HepG2 (cell line): ENCODE results near the gene EFCAB8. TPM values are rescaled to one million over a fixed set of nuclear protein-coding genes. Genes with fewer than 3 reads are reported as not detected.

Experiments used
- AHR ChIP-seq: IDR thresholded peaks from 2 replicates; pipeline ENCODE4 v1.6.1; 2018; ENCODE audit warnings: missing genetic modification reagents, missing compliant biosample characterization
- ATF4 ChIP-seq, 2 experiments: fragments of 450-650 bp in 1 of 2; sonication (generic) in 1 of 2; formaldehyde crosslinking; IDR thresholded peaks; 2 replicates each; pipeline versions ENCODE4 v1.5.0 to v1.8.0; 2020 to 2022; ENCODE audit warnings: mild to moderate bottlenecking in 1 of 2, missing genetic modification reagents in 1 of 2
- CAMTA2 ChIP-seq: sonication (generic); formaldehyde crosslinking; IDR thresholded peaks from 2 replicates; pipeline ENCODE4 v1.4.0; 2020; ENCODE audit warnings: mild to moderate bottlenecking, missing genetic modification reagents, borderline replicate concordance
- CEBPB ChIP-seq: IDR thresholded peaks from 2 replicates; pipeline ENCODE4 v1.6.1; 2011; ENCODE audit warnings: low read depth, low read length, improper control_type of control experiment, borderline replicate concordance
- GTF3A ChIP-seq: sonication (generic); formaldehyde crosslinking; conservative IDR thresholded peaks from 2 replicates; pipeline ENCODE4 v1.4.0; 2020; ENCODE audit warnings: mild to moderate bottlenecking, missing genetic modification reagents
- MED8 ChIP-seq: sonication (generic); formaldehyde crosslinking; IDR thresholded peaks from 2 replicates; pipeline ENCODE4 v1.8.1; 2023; ENCODE audit warnings: mild to moderate bottlenecking, missing genetic modification reagents; ENCODE audit not compliant: insufficient replicate concordance
- MTF2 ChIP-seq: sonication (generic); formaldehyde crosslinking; IDR thresholded peaks from 2 replicates; pipeline ENCODE4 v1.5.0; 2020; ENCODE audit warnings: missing genetic modification reagents, borderline replicate concordance
- NFE2L2 ChIP-seq: fragments of 150-350 bp; IDR thresholded peaks from 2 replicates; pipeline ENCODE4 v1.6.1; 2014; ENCODE audit warnings: low read length
- PRMT3 ChIP-seq: sonication (generic); formaldehyde crosslinking; IDR thresholded peaks from 2 replicates; pipeline ENCODE4 v1.8.1; 2022; ENCODE audit warnings: low read depth, mild to moderate bottlenecking, moderate library complexity, missing genetic modification reagents, borderline replicate concordance
- RFX1 ChIP-seq: fragments of 450-650 bp; IDR thresholded peaks from 2 replicates; pipeline ENCODE4 v1.6.1; 2017
- RORA ChIP-seq: sonication (generic); formaldehyde crosslinking; IDR thresholded peaks from 2 replicates; pipeline ENCODE4 v1.5.0; 2020; ENCODE audit warnings: mild to moderate bottlenecking, missing genetic modification reagents, moderate library complexity
- XRCC5 ChIP-seq: fragments of 200-400 bp; formaldehyde crosslinking; optimal IDR thresholded peaks from 2 replicates; pipeline ENCODE3; 2017; ENCODE audit warnings: mild to moderate bottlenecking, low read length
- ZBTB14 ChIP-seq: sonication (generic); formaldehyde crosslinking; IDR thresholded peaks from 2 replicates; pipeline ENCODE4 v1.4.0; 2020; ENCODE audit warnings: missing genetic modification reagents
- ZFY ChIP-seq: sonication (generic); formaldehyde crosslinking; IDR thresholded peaks from 2 replicates; pipeline ENCODE4 v1.4.0; 2020; ENCODE audit warnings: missing genetic modification reagents
- ZFYVE20 ChIP-seq: sonication (generic); formaldehyde crosslinking; IDR thresholded peaks from 2 replicates; pipeline ENCODE4 v1.8.0; 2023; ENCODE audit warnings: low read depth, mild to moderate bottlenecking, moderate library complexity, missing genetic modification reagents, borderline replicate concordance
- ZNF205 ChIP-seq: IDR thresholded peaks from 2 replicates; pipeline ENCODE4 v1.6.1; 2018; ENCODE audit warnings: missing biosample characterization, missing genetic modification reagents
- ZNF326 ChIP-seq: sonication (generic); formaldehyde crosslinking; IDR thresholded peaks from 2 replicates; pipeline ENCODE4 v1.4.0; 2020; ENCODE audit warnings: missing genetic modification reagents, borderline replicate concordance
- ZNF530 ChIP-seq: sonication (generic); formaldehyde crosslinking; IDR thresholded peaks from 2 replicates; pipeline ENCODE4 v1.5.0; 2020; ENCODE audit warnings: low read depth, mild to moderate bottlenecking, missing genetic modification reagents
- ZNF556 ChIP-seq: sonication (generic); formaldehyde crosslinking; IDR thresholded peaks from 2 replicates; pipeline ENCODE4 v1.4.0; 2020; ENCODE audit warnings: mild to moderate bottlenecking, missing genetic modification reagents, borderline replicate concordance
- ZNF616 ChIP-seq: sonication (generic); formaldehyde crosslinking; IDR thresholded peaks from 2 replicates; pipeline ENCODE4 v1.5.0; 2020; ENCODE audit warnings: low read depth, mild to moderate bottlenecking, missing genetic modification reagents
- ZNF724P ChIP-seq: sonication (generic); formaldehyde crosslinking; IDR thresholded peaks from 2 replicates; pipeline ENCODE4 v1.8.0; 2022; ENCODE audit warnings: missing genetic modification reagents, borderline replicate concordance
- ZSCAN22 ChIP-seq: sonication (generic); formaldehyde crosslinking; IDR thresholded peaks from 2 replicates; pipeline ENCODE4 v1.4.0; 2020; ENCODE audit warnings: mild to moderate bottlenecking, missing genetic modification reagents
- polyA plus RNA-seq, 8 experiments: library from polyadenylated mRNA; depleted of rRNA in 3 of 8; stranded (reverse) in 7 of 8; unstranded in 1 of 8; fragments of >200 nt; fragmentation: Illumina TruSeq in 4 of 8; extraction: Trizol in 4 of 8; gene quantifications; 2 replicates each; pipeline versions ENCODE4 v1.2.1 to v1.2.3, GENCODE V29; 2011 to 2016; ENCODE audit warnings: low read depth in 4 of 8, missing spikeins in 1 of 8, mixed read lengths in 1 of 8; ENCODE audit not compliant: insufficient read depth in 1 of 8
- total RNA-seq, 5 experiments: library from RNA; depleted of rRNA; stranded (reverse); fragments of >200 nt; fragmentation: Illumina TruSeq; extraction: Trizol; gene quantifications; 2 replicates each; pipeline ENCODE4 v1.2.3, GENCODE V29; 2016; ENCODE audit warnings: low read depth in 1 of 5
- TF ChIP-seq, protein P1 (sequence below): IDR thresholded peaks from 2 replicates; pipeline ENCODE4 v1.6.1; 2016; ENCODE audit warnings: mild to moderate bottlenecking, missing biosample characterization, missing genetic modification reagents
- TF ChIP-seq, protein P2 (sequence below): sonication (generic); formaldehyde crosslinking; IDR thresholded peaks from 2 replicates; pipeline ENCODE4 v1.8.0; 2022; ENCODE audit warnings: missing genetic modification reagents, mild to moderate bottlenecking, borderline replicate concordance

EFCAB8 gene
- total and polyA plus RNA-seq, 2 of the 13 experiments (the other 11 are each of a cell fraction or from before 2014, with no cell fraction given), result 0.15 to 0.22 TPM

GRCh38 chr20:33008336-33009213 is 149.9 kb downstream of the EFCAB8 start (continued):
- TF ChIP-seq ZNF326 (CRISPR knock-in tag) (peak; percentile 82; the same call in 1 of the 2 replicates), CEBPB (no peak), ZNF530 (CRISPR knock-in tag) (no peak), ZNF724P (CRISPR knock-in tag) (peak; percentile 46; the same call in 1 of the 2 replicates), MTF2 (no peak), ZNF556 (no peak), ZNF205 (CRISPR knock-in tag) (0 out of 2 replicates have a peak, but pooled peaks have one; percentile 27), ZBTB14 (CRISPR knock-in tag) (no peak; the same call in 1 of the 2 replicates), ATF4 (CRISPR knock-in tag; IDR thresholded peaks at IDR 0.05) (peak in 1 of 2 experiments; percentile 15; a peak in 1 of 4 replicates), GTF3A (CRISPR knock-in tag) (no peak), RFX1 (no peak), CAMTA2 (CRISPR knock-in tag) (no peak), MED8 (CRISPR knock-in tag) (peak; percentile 24), NFE2L2 (no peak), PRMT3 (CRISPR knock-in tag) (no peak), XRCC5 (no peak), RORA (no peak), AHR (no peak; the same call in 1 of the 2 replicates), ZSCAN22 (CRISPR knock-in tag) (no peak), ZFYVE20 (0 out of 2 replicates have a peak, but pooled peaks have one; percentile 81), ZNF616 (CRISPR knock-in tag) (peak; percentile 21), ZFY (no peak)
- TF ChIP-seq, protein P1, sequence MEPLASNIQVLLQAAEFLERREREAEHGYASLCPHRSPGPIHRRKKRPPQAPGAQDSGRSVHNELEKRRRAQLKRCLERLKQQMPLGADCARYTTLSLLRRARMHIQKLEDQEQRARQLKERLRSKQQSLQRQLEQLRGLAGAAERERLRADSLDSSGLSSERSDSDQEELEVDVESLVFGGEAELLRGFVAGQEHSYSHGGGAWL (CRISPR knock-in tag), result 0 out of 2 replicates have a peak, but pooled peaks have one; percentile 18
- TF ChIP-seq, protein P2, sequence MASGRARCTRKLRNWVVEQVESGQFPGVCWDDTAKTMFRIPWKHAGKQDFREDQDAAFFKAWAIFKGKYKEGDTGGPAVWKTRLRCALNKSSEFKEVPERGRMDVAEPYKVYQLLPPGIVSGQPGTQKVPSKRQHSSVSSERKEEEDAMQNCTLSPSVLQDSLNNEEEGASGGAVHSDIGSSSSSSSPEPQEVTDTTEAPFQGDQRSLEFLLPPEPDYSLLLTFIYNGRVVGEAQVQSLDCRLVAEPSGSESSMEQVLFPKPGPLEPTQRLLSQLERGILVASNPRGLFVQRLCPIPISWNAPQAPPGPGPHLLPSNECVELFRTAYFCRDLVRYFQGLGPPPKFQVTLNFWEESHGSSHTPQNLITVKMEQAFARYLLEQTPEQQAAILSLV (CRISPR knock-in tag), result no peak
